ENCODE measurements around the gene TFIP11. TPM values are rescaled to one million over a fixed set of nuclear protein-coding genes. Genes with fewer than 3 reads are reported as not detected.
A peak's percentile ranks its signal among the peaks of the same experiment; 100 is the strongest.

TFIP11 gene
- 23.2 TPM for total RNA-seq

GRCh38 chr22:26512149-26512793 is at the start of gene TFIP11:
TSS of gene TFIP11 (minus strand) at chr22:26512473. CDS start at chr22:26510272, 2,201 bp downstream.
- ATAC-seq, result peak; percentile 94

DNA sequence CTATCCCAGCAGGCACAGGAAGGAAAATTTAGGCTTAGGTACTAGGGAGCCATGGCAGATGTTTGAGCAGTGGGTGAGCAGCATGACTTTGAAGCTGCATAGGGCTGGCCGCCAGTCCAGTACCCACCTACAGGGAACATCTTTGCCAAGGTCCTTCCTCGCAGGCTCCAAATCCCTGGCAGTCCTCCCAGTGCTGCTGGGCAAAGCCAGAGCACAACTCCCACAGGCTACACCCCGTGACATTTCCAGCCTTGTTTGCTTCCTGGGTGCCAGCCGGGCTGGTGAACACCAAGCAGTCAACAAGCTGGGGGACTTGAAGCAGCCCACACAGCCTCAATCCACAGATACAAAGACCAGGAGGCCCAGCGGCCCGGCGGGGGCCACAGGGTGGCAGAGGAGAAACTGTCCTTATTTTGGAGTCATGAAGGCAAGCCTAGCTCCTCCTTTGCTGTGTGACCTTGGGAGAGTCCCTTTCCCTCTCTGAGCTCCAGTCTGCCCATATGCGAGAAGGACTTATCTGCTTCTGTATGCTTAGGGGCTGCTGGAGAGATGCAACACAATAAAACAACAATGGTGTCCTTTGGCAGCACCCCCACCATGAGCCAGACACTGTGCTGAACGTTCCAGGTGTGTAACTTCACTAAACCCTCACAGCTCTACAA is 49.6 kb upstream of the TFIP11 start:
- no peak for ATAC-seq

- no peak for ATAC-seq
These were observed 47.8 kb upstream of the TFIP11 start for GRCh38 chr22:26559961-26560575.

DNA sequence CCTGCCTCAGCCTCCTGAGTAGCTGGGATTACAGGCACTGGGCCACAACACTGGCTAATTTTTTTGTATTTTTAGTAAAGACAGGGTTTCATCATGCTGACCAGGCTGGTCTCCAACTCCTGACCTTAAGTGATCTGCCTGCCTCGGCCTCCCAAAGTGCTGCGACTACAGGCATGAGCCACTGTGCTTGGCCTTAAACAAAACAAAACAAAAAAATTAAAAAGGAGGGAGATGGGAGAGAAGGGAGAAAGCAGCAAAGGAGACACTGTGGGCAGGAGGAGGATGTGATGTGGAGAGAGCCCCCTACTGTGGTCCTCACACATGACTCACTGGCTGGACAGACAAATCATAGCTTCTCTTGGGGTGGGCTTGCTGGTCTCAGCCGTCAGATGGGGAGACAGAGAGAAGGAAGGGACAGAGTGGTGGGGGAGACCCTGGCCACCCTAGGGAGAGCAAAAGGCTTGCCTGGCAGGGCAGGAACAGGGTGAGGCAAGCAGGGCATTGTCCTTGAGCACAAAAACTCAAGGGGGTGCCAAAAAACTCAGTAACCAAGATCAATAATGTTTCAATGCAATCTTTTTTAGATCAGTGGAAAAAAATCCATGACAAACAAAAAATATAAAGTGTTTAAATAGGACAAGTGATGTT is 46.1 kb upstream of the TFIP11 start:
- ATAC-seq, result no peak

DNA sequence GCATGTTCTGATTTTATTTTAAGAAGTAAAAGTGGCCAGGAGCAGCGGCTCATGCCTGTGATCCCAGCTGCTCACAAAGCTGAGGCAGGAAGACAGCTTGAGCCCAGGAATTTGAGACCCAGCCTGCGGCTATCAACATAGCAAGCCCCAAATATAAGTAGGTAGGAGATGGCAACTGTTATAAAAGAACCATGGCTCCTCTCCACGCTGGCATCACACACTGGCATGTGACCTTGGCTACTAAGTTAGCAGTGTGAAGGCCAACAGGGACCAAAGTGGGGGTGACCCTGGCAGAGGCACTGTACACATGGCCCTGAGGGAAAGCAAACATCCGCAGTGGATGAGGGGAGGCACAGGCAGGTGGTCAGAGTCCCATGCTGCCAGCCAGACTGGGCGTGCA is 44.6 kb upstream of the TFIP11 start:
- no peak for ATAC-seq

DNA sequence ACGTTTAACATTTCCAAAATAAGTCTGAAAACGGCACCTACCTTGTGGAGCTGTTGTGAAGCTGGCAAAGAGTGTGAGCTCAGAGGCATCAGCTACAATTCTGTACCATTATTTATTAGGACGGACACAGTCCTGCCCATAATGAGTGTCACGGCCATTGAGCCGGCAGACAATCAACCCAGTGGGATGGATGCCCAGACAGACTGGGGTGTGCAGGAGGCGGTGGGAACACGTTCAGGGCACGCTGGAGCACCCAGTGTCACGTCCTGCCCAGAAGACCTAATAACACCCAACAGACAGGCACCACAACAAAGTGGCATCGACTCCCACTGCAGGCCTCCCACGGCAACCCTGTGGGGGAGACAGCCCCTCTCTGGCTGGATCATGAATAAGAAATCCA is 43.2 kb upstream of the TFIP11 start:
- ATAC-seq, result no peak

- ATAC-seq, result no peak
These were observed 42.7 kb upstream of the TFIP11 start for GRCh38 chr22:26554956-26555355.

GRCh38 chr22:26553056-26553752 is 40.9 kb upstream of the TFIP11 start:
- ATAC-seq, result peak; percentile 10

DNA sequence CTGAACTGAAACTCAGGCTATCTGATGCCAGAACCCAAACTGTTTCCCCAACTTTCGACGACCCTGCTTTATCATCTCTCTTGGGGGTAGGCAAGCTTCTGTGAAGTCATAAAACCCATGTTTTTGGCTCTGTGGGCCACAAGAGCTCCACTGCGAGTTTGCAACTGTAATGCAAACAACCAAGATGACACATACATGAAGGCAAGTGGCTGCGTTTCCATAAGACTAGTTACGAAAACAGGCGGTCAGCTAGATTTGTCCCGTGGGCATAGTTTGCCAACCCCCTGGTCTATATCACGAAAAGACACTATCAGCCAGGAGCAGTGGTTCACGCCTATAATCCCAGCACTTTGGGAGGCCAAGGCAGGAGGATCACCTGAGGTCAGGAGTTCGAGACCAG is 40.2 kb upstream of the TFIP11 start:
- ATAC-seq, result no peak

GRCh38 chr22:26551568-26551967 is 39.3 kb upstream of the TFIP11 start:
- no peak for ATAC-seq

DNA sequence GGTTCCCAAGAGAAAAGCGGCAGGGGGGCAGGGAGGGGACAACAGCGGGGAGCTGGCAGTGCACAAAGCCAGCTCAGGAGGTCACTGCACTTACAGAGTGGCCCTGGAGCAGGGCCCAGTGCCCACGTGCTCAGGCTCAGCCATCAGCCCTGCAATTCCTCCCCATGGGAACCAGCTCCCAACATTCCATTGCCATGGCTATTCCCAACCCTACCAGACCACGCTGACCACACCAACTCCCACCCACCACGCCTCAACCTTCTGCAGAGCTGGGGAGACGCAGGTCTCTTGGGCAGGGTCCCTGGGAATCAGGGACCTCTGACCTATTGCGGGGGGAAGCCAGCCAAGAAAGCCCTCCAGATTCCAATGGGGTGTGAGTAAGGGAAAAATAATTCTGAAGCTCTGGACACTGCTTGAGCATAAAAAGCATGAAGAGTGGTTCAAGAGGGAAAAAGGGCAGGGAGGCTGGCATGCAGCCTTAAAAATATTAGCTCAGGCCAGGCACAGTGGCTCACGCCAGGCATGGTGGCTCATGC is 38.3 kb upstream of the TFIP11 start:
- ATAC-seq, result no peak

- no peak for ATAC-seq
These were observed 37.7 kb upstream of the TFIP11 start for GRCh38 chr22:26549902-26550497.

GRCh38 chr22:26548984-26549383 is 36.7 kb upstream of the TFIP11 start:
- ATAC-seq, result peak; percentile 85

- no peak for ATAC-seq
These were observed 36.0 kb upstream of the TFIP11 start for GRCh38 chr22:26548303-26548702.

DNA sequence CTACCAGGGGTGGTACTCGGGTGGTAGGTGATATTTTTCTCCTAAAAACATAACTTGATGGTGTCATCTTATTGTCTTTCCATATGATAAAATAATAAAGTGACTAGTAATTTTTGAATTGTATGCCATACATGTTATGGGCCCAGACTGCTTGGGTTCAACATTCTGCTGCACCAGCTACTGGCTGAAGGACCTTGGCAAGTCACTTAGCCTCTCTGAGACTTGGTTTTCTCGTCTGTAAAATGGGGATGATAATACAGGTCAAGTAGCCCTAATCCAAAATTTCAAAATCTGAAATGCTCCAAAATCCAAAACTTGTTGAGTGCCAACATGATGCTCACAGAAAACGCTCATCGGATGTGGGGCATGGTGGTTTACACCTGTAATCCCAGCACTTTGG is 35.6 kb upstream of the TFIP11 start:
- ATAC-seq, result no peak

- peak; percentile 71 for ATAC-seq
These were observed 35.2 kb upstream of the TFIP11 start for GRCh38 chr22:26547426-26547825.

DNA sequence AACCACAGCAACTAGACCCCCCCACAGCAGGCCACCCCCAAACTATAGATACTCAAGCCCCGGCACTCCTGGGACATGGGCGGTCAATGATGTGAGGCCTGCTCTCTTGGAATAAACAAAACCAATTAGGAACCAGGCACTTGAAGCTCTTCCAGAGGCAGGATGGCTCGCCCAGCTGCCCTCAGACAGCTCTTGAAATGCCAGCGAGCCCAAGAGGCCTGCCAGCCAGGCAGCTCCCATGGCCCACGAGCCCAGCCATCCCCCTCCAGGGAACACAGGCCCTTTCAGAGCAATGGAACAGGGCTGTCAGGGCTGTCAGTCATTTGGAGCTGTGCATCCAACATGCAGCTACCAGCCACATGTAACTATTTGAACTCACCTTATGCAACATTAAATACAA is 34.0 kb upstream of the TFIP11 start:
- ATAC-seq, result no peak

GRCh38 chr22:26545827-26546226 is 33.6 kb upstream of the TFIP11 start:
- ATAC-seq, result no peak

GRCh38 chr22:26545385-26545784 is 33.1 kb upstream of the TFIP11 start:
- ATAC-seq, result no peak

DNA sequence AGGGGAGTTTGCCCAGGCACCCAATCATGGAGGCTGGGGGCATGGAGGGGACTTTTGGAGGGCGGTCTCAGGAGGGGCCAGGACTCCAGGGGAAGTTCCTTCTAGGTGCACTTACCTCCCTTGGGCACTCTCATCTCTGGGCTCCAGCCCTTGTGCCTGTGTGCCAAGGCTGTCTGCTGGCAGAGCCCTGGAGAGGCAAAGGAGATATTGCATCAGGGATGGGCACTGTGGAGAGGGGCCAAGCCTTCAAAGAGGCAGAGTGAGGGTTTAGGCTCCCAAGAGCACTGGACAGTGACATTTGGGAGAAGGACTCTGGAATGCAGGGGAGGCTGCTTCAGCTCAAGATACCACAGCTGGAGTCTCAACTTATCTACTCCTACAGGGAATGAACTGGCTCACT is 32.2 kb upstream of the TFIP11 start:
- ATAC-seq, result no peak

DNA sequence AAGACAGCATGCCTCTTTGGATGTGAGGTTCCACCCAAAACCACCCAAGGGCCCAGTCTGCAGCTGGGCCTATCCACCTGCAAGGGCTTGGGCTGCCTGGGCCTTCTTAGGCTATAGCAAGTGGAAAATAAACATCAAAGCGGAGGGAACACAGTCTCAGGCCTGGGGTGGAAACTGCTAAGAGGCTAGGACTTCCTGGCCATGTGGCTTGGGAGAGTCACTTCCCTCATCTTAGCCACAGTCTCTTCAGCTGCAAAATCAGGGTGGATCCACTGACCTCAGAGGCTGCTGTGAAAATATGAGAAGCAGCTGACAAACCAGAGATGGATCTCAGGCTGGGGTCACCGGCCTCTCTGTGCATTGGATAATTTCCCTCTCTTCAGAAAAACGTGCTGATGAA is 30.6 kb upstream of the TFIP11 start:
- no peak for ATAC-seq

- ATAC-seq, result no peak
These were observed 29.0 kb upstream of the TFIP11 start for GRCh38 chr22:26541167-26541819.

Data from esophagus mucosa (tissue), 1 donor.